OCI-LY1 (cell line): ENCODE data around the gene HBZ.

ENCODE experiments used
- H2AFZ ChIP-seq: fragments of 200-600 bp; sonication (generic), shearing (Covaris generic); 2 replicates; pipeline ENCODE4 v1.6.0; 2014; ENCODE audit warnings: antibody characterized with exemption, mild to moderate bottlenecking, low read length
- H3F3A ChIP-seq: fragments of 200-600 bp; sonication (generic), shearing (Covaris generic); 2 replicates; pipeline ENCODE4 v1.6.0; 2014; ENCODE audit warnings: mild to moderate bottlenecking, antibody characterized with exemption, low read length, moderate library complexity; ENCODE audit not compliant: insufficient read depth
- H3K27ac ChIP-seq: fragments of 200-600 bp; sonication (generic); 2 replicates; pipeline ENCODE4 v1.5.1; 2014; ENCODE audit warnings: low read length, mixed run types, mild to moderate bottlenecking, low read depth; ENCODE audit not compliant: poor library complexity, severe bottlenecking
- H3K27me3 ChIP-seq: fragments of 200-600 bp; sonication (generic); 2 replicates; pipeline ENCODE4 v1.6.0; 2014; ENCODE audit warnings: antibody characterized with exemption, mild to moderate bottlenecking, low read length, moderate library complexity; ENCODE audit not compliant: insufficient read depth
- H3K36me3 ChIP-seq: fragments of 200-600 bp; sonication (generic); 2 replicates; pipeline ENCODE4 v1.6.1; 2014; ENCODE audit warnings: mild to moderate bottlenecking, antibody characterized with exemption, low read length, moderate library complexity, mixed read lengths; ENCODE audit not compliant: insufficient read depth
- H3K4me1 ChIP-seq: fragments of 200-600 bp; sonication (generic); 2 replicates; pipeline ENCODE4 v1.5.1; 2014; ENCODE audit warnings: mild to moderate bottlenecking, low read length, moderate library complexity; ENCODE audit not compliant: insufficient read depth, severe bottlenecking
- H3K4me2 ChIP-seq: fragments of 200-600 bp; sonication (generic), shearing (Covaris generic); 2 replicates; pipeline ENCODE4 v1.6.1; 2014; ENCODE audit warnings: low read length
- H3K4me3 ChIP-seq: fragments of 200-600 bp; sonication (generic); 2 replicates; pipeline ENCODE4 v1.5.1; 2014; ENCODE audit warnings: low read length, low read depth, mild to moderate bottlenecking, mixed read lengths; ENCODE audit not compliant: poor library complexity, severe bottlenecking
- H3K79me2 ChIP-seq: fragments of 200-600 bp; shearing (Covaris generic); 2 replicates; pipeline ENCODE4 v1.6.1; 2016; ENCODE audit warnings: mixed run types, low read length, mixed read lengths; ENCODE audit not compliant: insufficient read depth
- H3K9ac ChIP-seq: fragments of 200-600 bp; sonication (generic), shearing (Covaris generic); 2 replicates; pipeline ENCODE4 v1.6.1; 2014; ENCODE audit warnings: mild to moderate bottlenecking, low read length, mixed read lengths
- H3K9me2 ChIP-seq: fragments of 200-600 bp; sonication (generic), shearing (Covaris generic); 2 replicates; pipeline ENCODE4 v1.6.1; 2014; ENCODE audit warnings: low read depth, mild to moderate bottlenecking, low read length, mixed read lengths
- H3K9me3 ChIP-seq: fragments of 200-600 bp; shearing (Covaris generic); 2 replicates; pipeline ENCODE4 v1.6.1; 2014; ENCODE audit warnings: low read length, mixed read lengths
- H4K20me1 ChIP-seq: fragments of 200-600 bp; sonication (generic), shearing (Covaris generic); 2 replicates; pipeline ENCODE4 v1.6.0; 2016; ENCODE audit warnings: mild to moderate bottlenecking, low read length; ENCODE audit not compliant: insufficient read depth
- CTCF ChIP-seq: fragments of 200-600 bp; sonication (generic), shearing (Covaris generic); IDR thresholded peaks from 2 replicates; pipeline ENCODE4 v1.5.1; 2017; ENCODE audit warnings: mild to moderate bottlenecking, antibody characterized with exemption, low read length, moderate library complexity, mixed read lengths
- EZH2 ChIP-seq: fragments of 200-600 bp; sonication (generic), shearing (Covaris generic); IDR thresholded peaks from 2 replicates; pipeline ENCODE4 v1.8.0; 2017; ENCODE audit warnings: borderline replicate concordance, mixed run types, mild to moderate bottlenecking, antibody characterized with exemption, low read length, moderate library complexity, mixed read lengths

HBZ gene

GRCh38 chr16:133716-134115, 18.7 kb upstream of the HBZ start:
- Histone ChIP-seq H4K20me1 (no peaks in the 10 kb centered on the region), H3K27me3 (no peaks in the 10 kb centered on the region), H3K4me1 (peaks cover 13% of the 10 kb centered on the region), H3K9ac (no peak overlapping the region), H3F3A (no peaks in the 10 kb centered on the region), H3K4me2 (no peak overlapping the region), H3K9me2 (no peaks in the 10 kb centered on the region), H3K79me2 (peaks cover 9% of the 10 kb centered on the region), H2AFZ (no peak overlapping the region), H3K36me3 (no peaks in the 10 kb centered on the region), H3K27ac (no peak overlapping the region), H3K4me3 (no peak overlapping the region), H3K9me3 (no peaks in the 10 kb centered on the region)
- no peak for TF ChIP-seq CTCF
- no peak for TF ChIP-seq EZH2

DNA sequence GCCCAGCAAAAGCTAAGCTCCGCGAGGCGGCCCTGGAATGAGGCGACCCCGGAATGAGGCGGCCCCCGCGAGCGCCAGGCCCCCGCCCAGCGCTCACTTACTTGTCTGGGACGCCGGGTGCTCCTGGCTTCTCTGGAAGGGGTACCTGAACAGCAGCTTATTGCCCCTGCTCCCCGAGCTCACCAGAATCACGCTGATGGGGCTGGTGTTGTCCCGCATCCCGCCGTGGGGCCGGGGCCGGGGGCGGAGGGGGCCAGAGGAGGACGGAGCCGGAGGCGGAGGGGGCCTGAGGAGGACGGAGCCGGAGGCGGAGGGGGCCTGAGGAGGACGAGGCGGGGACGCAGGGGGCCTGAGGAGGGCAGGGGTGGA, 14.4 kb upstream of the HBZ start:
- H3K27ac ChIP-seq, result peak overlapping the region; percentile 63
- H3K4me3 ChIP-seq, result peak overlapping the region; percentile 88
- no peak for TF ChIP-seq CTCF
- TF ChIP-seq EZH2, result no peak
- H3F3A ChIP-seq, result peaks cover 6% of the 10 kb centered on the region; the same call in 1 of the 2 replicates
- no peak overlapping the region for H2AFZ ChIP-seq
- no peaks in the 10 kb centered on the region for H3K36me3 ChIP-seq
- H3K79me2 ChIP-seq, result peaks cover 9% of the 10 kb centered on the region
- H3K9ac ChIP-seq, result peak overlapping the region; percentile 90
- H3K27me3 ChIP-seq, result no peaks in the 10 kb centered on the region
- H3K4me1 ChIP-seq, result peaks cover 8% of the 10 kb centered on the region
- no peaks in the 10 kb centered on the region for H3K9me3 ChIP-seq
- peak overlapping the region; percentile 66 for H3K4me2 ChIP-seq
- no peaks in the 10 kb centered on the region for H3K9me2 ChIP-seq
- H4K20me1 ChIP-seq, result no peaks in the 10 kb centered on the region

DNA sequence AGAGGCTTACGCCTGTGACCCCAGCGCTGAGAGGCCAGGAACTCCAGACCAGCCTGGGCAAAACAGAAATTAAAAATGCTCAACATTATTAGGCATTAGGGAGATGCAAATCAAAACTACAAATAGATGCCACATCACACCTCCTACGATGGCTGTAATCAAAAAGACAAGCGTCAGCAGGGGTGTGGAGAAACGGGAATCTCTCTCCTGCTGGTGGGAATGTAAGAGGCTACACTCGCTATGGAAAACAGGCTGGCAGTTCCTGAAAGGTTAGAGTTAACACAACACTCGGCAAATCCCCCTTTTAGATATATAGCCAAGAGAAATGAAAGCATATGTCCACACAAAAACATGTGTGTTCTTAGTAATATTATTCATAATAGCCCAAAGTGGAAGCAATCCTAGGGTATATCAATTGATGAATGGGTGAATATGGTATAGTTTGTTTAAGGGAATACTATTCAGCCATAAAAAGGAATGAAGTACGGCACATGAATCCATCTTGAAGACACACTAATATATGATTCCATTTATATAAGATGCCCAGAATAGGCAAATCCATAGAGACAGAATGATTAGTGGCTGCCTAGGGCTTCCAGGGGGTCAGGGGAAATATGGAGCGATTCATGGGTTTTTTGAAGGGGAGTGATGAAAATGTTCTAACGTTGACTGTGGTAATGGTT, 12.1 kb upstream of the HBZ start:
- Histone ChIP-seq H3K4me2 (no peak overlapping the region), H3K4me3 (no peak overlapping the region), H3K79me2 (peaks cover 9% of the 10 kb centered on the region), H3K27me3 (no peaks in the 10 kb centered on the region), H3F3A (peaks cover 6% of the 10 kb centered on the region; the same call in 1 of the 2 replicates), H3K9me3 (no peaks in the 10 kb centered on the region), H3K27ac (no peak overlapping the region), H4K20me1 (no peaks in the 10 kb centered on the region), H2AFZ (no peak overlapping the region), H3K9me2 (no peaks in the 10 kb centered on the region), H3K36me3 (no peaks in the 10 kb centered on the region), H3K4me1 (peaks cover 8% of the 10 kb centered on the region), H3K9ac (no peak overlapping the region)
- no peak for TF ChIP-seq CTCF
- no peak for TF ChIP-seq EZH2
